A549 (cell line): ENCODE measurements around the gene PCSK6.

Experiments
- BHLHE40 ChIP-seq: IDR thresholded peaks from 2 replicates; pipeline ENCODE4 v1.6.1; 2012; ENCODE audit warnings: low read depth, low read length, inconsistent platforms
- CTCF ChIP-seq: fragments of >200 bp; sonication (Bioruptor Twin); formaldehyde crosslinking; IDR thresholded peaks from 3 replicates; pipeline ENCODE4 v1.5.1; 2016
- EP300 ChIP-seq, 2 experiments: fragments of >200 bp; sonication (Bioruptor Twin); formaldehyde crosslinking; IDR thresholded peaks; 2 replicates in 1 of 2; 3 replicates in 1 of 2; pipeline ENCODE4 v1.6.1; 2016 to 2017
- MYC ChIP-seq: IDR thresholded peaks from 2 replicates; pipeline ENCODE4 v1.6.1; 2012; ENCODE audit warnings: mild to moderate bottlenecking, inconsistent platforms, low read length, improper control_type of control experiment, borderline replicate concordance
- POLR2A ChIP-seq: IDR thresholded peaks from 2 replicates; pipeline ENCODE4 v1.6.1; 2012; ENCODE audit warnings: mild to moderate bottlenecking, low read length
- POLR2AphosphoS2 ChIP-seq: conservative IDR thresholded peaks from 2 replicates; pipeline ENCODE4 v1.6.1; 2012; ENCODE audit warnings: low read length, improper control_type of control experiment, inconsistent platforms
- RAD21 ChIP-seq, 2 experiments: fragments of >200 bp in 1 of 2; sonication (Bioruptor Twin) in 1 of 2; formaldehyde crosslinking in 1 of 2; IDR thresholded peaks in 1 of 2; conservative IDR thresholded peaks in 1 of 2; 2 replicates in 1 of 2; 3 replicates in 1 of 2; pipeline ENCODE4 v1.6.1; 2012 to 2018; ENCODE audit warnings: inconsistent platforms in 1 of 2
- SMC3 ChIP-seq: fragments of >200 bp; sonication (Bioruptor Twin); formaldehyde crosslinking; IDR thresholded peaks from 3 replicates; pipeline ENCODE4 v1.6.1; 2018; ENCODE audit warnings: inconsistent platforms

GRCh38 chr15:101526890-101527289 lies 37.4 kb upstream of the PCSK6 start:
- TF ChIP-seq SMC3: no peak
- no peak for TF ChIP-seq MYC
- TF ChIP-seq POLR2AphosphoS2: no peak
- no peak for TF ChIP-seq BHLHE40
- no peak for TF ChIP-seq CTCF
- no peak for TF ChIP-seq POLR2A
- no peak for TF ChIP-seq EP300 (IDR thresholded peaks at IDR 0.05)
- no peak for TF ChIP-seq RAD21 (conservative IDR thresholded peaks at IDR 0.05 in 1 of 2, IDR thresholded peaks at IDR 0.05 in 1 of 2)
